ENCODE data around the gene URB1. TPM values are rescaled to one million over a fixed set of nuclear protein-coding genes. Genes with fewer than 3 reads are reported as not detected.

URB1 gene
- total RNA-seq, 4 donors from 2014 or later: 18.3 to 26.9 (median 20.7) TPM

- Histone ChIP-seq H3K36me3 (peaks cover 0 to 98% of the 10 kb centered on the region in 2 donors), H3K27ac (no peak overlapping the region), H3K27me3 (no peaks in the 10 kb centered on the region), H3K4me1 (no peaks in the 10 kb centered on the region), H3K4me3 (no peak overlapping the region), H3K9me3 (no peaks in the 10 kb centered on the region)
- TF ChIP-seq EP300 (IDR thresholded peaks at IDR 0.05): no peak
- no peak for TF ChIP-seq POLR2AphosphoS5 (IDR thresholded peaks at IDR 0.05)
- no peak for TF ChIP-seq POLR2A (IDR thresholded peaks at IDR 0.05)
- TF ChIP-seq CTCF (IDR thresholded peaks at IDR 0.05): no peak
- 80 to 94% methylated on average over 2 to 6 of the region's 22 CpGs for WGBS, 2 donors (ENCODE audit: low coverage in 1 of 2)
- ATAC-seq: no peak
Measured at GRCh38 chr21:32316361-32317215, 76.2 kb downstream of the URB1 start.

GRCh38 chr21:32315511-32316281 lies 77.1 kb downstream of the URB1 start:
- Histone ChIP-seq H3K27ac (no peak overlapping the region), H3K4me1 (no peaks in the 10 kb centered on the region), H3K4me3 (no peak overlapping the region), H3K9me3 (no peaks in the 10 kb centered on the region), H3K36me3 (peaks cover 0 to 98% of the 10 kb centered on the region in 2 donors), H3K27me3 (no peaks in the 10 kb centered on the region)
- ATAC-seq: no peak
- no peak for TF ChIP-seq POLR2A (IDR thresholded peaks at IDR 0.05)
- no peak for TF ChIP-seq EP300 (IDR thresholded peaks at IDR 0.05)
- TF ChIP-seq POLR2AphosphoS5 (IDR thresholded peaks at IDR 0.05): no peak
- no peak for TF ChIP-seq CTCF (IDR thresholded peaks at IDR 0.05)
- 79% methylated on average over 12 of the region's 14 CpGs; no CpG with 5 or more reads in 1 of the 2 donors for WGBS, 2 donors (ENCODE audit: low coverage in 1 of 2)

- WGBS, 2 donors (ENCODE audit: low coverage in 1 of 2): 89% methylated on average over 6 of the region's 16 CpGs; no CpG with 5 or more reads in 1 of the 2 donors
- no peak for ATAC-seq
- Histone ChIP-seq H3K4me1 (no peaks in the 10 kb centered on the region), H3K27ac (no peak overlapping the region), H3K27me3 (no peaks in the 10 kb centered on the region), H3K9me3 (no peaks in the 10 kb centered on the region), H3K36me3 (peaks cover 0 to 96% of the 10 kb centered on the region in 2 donors), H3K4me3 (no peak overlapping the region)
- TF ChIP-seq POLR2AphosphoS5 (IDR thresholded peaks at IDR 0.05) (no peak), CTCF (IDR thresholded peaks at IDR 0.05) (no peak), POLR2A (IDR thresholded peaks at IDR 0.05) (no peak), EP300 (IDR thresholded peaks at IDR 0.05) (no peak)
Measured at GRCh38 chr21:32314806-32315205, 78.0 kb downstream of the URB1 start.

- Histone ChIP-seq H3K4me1 (no peaks in the 10 kb centered on the region), H3K4me3 (no peak overlapping the region), H3K27me3 (no peaks in the 10 kb centered on the region), H3K9me3 (no peaks in the 10 kb centered on the region), H3K27ac (no peak overlapping the region), H3K36me3 (peaks cover 0 to 90% of the 10 kb centered on the region in 2 donors)
- no peak for ATAC-seq
- WGBS, 2 donors (ENCODE audit: low coverage in 1 of 2): 60 to 88% methylated on average over 2 to 4 of the region's 6 CpGs
- TF ChIP-seq POLR2A (IDR thresholded peaks at IDR 0.05): no peak
- no peak for TF ChIP-seq EP300 (IDR thresholded peaks at IDR 0.05)
- TF ChIP-seq POLR2AphosphoS5 (IDR thresholded peaks at IDR 0.05): no peak
- TF ChIP-seq CTCF (IDR thresholded peaks at IDR 0.05): no peak
Measured at GRCh38 chr21:32312976-32313375, 79.8 kb downstream of the URB1 start.
